NAMALWA (cell line): ENCODE results near the gene DCP1A.

ENCODE experiments used
- DNase-seq: peaks from one replicate; pipeline ENCODE4 v3.0.0-alpha.2; 2015; ENCODE audit warnings: low spot score

DCP1A gene

GRCh38 chr3:53243785-53244184 is 103.6 kb downstream of the DCP1A start:
- DNase-seq: no peak

DNA sequence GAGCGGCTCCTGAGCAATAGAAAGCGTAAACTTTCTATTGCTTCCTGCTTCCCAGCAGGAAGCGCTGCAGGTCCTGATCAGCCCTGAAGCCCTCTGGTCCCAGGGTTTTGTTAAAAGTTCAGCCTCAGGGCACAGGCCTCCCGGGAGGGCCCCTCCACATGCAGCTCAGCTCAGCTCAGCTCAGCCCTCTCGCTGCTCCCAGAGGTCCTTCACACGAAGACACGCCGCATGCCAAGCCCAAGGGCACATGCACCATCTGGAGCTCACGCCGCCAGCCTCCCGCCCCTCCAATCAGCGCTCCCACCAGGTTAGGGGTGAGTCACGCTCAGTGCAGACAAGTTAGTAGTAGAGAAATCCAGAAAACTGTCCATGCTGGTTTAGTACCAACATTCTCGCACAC is 104.2 kb downstream of the DCP1A start:
- DNase-seq: no peak

GRCh38 chr3:53242642-53243041 is 104.7 kb downstream of the DCP1A start:
- DNase-seq: no peak

GRCh38 chr3:53242155-53242554 is 105.2 kb downstream of the DCP1A start:
- DNase-seq: no peak

GRCh38 chr3:53240989-53241972 is 106.1 kb downstream of the DCP1A start:
- DNase-seq: no peak

GRCh38 chr3:53239800-53240199 is 107.5 kb downstream of the DCP1A start:
- no peak for DNase-seq

DNA sequence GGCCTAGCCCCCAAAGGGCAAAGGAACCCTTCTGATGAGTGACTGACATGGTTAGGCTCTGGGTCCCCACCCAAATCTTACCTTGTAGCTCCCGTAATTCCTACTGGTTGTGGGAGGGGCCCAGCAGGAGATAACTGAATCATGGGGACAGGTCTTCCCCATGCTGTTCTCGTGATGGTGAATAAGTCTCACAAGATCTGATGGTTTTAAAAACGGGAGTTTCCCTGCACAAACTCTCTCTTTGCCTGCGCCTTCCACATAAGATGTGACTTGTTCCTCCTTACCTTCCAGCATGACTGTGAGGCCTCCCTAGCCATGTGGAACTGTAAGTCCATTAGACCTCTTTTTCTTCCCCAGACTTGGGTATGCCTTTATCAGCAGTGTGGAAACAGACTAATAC is 108.5 kb downstream of the DCP1A start:
- no peak for DNase-seq

DNA sequence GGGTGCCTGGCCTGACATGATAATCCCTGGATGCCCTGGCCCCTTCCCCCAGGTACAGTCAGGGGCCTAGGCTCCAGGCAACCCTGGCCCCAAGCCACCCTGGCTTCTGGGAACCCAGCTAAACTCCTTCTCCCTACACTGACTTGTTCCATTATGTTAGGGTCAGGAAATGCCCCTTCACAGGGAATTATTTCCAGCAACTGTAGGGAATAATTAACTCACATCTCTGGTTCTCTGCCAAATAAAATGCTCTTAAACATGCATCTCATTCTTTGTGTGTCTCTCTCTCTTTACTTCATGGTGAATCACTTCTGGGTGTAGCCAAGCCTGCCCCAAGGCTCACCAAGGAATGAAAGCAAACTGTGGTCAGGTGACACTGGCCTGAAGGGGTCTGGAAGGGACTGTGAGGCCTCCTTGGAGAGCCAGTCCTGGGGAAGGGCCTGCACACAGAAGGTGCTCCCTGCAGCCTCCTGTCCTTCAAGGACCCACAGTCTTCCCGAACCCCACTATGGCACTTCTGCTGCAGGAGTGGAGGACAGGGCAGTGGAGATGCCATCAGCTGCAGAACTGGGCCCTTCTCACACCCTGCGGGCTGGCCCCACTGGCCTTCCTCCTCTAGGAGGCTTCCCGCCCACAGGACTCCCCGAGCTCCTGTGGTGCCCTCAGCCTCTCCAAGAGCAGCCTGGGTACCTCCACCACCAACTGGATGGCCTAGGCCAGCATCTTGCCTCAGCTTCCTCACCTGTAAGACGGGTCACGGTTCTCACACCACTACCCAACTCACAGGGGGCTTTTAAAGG is 109.1 kb downstream of the DCP1A start:
- DNase-seq: no peak

DNA sequence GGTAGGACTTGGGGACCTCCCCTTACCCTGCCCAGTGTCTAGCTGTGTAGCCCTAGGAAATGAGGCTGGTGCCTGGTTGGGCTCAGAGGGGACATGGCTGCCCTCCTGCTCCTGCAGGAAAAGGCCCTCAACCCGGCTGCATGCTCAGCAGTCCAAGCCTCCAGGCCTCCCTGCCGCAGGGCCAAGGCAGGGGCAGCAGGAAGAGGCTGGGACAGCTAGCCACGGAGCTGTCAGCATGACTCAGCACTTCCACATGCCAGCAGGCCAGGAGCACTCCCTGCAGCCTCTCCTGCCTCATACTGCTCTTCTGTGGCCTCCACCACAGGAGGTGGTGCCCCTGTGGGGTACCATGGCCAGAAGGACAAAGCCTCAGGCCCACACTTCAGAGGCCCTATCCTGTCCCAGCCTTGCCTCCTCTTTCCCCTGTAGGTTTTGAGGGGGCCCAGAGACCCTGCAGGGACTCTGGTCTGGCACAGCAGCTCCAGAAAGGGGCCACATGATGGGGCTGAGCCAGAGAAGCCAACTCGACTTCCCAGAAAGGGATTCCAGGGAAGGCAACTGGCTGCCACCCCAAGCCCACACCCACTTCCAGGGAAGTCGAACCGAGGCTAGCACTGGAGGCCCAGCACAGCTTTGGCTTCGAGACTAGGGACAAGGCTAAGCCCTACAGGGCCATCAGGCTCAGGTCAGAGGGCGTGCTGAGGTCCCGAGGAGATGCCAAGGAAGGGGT is 111.1 kb downstream of the DCP1A start:
- no peak for DNase-seq

DNA sequence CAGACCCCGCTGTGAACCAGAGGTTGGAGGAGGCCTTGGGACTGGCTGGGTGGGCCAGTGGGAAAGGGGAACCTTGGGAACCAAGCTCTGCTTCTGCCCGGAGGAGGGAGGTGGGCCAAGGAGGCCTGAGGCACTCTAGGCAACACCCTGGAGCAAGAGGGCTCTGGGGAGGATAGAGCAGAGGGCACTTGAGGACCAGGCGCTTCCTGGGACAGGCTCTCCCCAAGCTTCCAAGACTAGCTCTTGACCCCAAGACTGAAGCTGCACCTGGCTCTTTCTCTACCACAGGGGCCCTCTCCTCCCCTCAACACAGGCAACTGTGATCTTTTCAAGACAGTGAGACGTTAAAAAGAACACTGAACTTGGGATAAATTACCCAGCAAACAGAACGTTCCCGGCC is 111.8 kb downstream of the DCP1A start:
- DNase-seq: no peak

DNA sequence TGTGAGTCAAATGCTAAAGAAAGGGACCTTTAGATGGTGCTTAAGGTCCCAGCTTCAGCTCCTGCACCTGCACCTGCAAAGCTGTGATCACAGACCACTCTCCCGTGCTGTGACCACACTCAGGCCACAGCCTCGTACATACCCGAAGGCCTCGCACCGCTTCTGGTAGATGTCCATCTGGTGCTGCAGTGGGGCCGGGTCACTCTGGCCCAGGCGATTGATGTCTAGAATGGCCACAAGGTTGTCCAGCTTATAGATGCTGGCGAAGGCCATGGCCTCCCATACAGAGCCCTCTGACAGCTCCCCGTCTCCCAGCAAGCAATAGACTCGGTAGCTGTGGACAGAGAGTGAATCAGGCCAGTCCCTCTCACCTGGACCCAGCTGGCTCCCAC is 112.5 kb downstream of the DCP1A start:
- DNase-seq: no peak

DNA sequence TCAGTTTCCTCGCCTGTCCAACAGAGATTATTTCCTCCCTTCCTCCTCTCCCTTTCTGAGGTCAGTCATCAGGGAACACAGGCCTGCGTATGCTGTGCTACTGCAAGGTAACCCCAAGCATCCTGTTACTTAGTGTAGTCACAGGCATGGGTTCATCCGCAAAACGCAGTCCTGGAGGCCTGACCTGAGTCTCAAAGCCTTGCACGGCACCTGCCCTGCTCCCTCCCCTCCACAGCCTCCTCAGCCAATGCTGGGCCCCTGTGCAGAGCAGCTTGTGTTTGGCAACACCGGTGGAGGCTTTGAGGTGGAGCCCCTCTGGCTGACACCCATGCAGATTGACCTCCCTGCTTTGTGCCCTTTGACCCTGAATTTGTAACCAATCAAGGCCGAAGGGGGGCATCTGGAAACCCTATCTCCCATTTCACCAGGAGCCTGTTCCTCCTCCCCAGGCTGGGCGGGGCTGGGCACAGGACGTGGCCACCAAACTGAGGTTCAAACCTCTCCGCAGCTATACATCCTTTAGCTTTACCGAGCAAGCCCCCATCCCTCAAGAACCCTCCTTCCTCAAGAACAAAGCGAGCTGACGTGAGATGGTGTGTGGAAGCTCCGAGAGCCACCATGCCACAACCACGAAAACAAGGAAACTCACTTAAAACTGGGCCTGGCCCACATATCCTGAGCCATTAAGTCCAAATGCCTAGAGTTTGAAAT is 113.1 kb downstream of the DCP1A start:
- no peak for DNase-seq
